ENCODE results near the gene ZDHHC11.
A peak's percentile ranks its signal among the peaks of the same experiment; 100 is the strongest.
"Not testable (repeated sequence)": the region's sequence is repeated elsewhere in the genome, so short reads cannot be mapped to it uniquely, and the experiment has no call there.

ZDHHC11 gene

DNA sequence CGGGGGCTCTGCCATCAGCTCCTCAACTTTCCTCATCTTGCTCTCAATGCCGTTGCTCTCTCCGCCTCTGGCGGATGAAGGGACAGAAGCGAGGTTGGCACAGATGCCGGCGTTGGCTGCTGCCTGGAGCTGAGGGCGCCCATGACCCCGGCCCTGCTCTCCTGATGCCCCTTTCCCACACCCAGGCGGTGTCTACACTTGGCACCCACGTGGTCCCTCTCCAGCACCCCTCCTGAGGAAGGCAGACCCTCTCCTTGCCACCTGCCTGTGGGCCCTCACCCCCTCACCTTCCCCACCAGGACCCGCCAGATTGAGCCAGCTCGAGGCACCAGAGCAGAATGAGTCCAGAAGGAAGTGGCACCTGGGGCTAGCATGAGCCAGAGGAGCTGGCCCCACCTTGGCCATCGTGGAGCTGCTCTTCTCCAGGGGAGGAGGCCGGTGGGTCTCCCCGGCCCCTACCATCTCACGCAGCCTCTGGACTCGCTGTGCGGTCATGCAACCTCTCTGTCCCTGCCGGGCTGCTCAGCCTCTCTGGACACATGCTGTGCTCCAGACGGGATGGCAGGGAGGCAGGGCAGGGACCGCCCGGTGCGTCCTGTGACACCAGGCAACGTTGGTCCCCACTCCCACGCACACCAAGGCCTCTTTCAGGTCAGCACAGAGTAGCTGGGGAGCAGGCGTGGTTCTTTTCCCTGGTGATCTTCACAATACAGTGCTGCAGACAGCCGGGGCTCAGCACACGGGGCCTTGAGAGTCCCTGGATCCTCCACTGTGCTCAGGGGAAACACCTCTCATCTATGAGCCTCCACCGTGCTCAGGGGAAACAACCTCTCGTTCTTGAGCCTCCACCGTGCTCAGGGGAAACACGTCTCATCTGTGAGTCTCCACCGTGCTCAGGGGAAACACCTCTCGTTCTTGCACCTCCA lies 4.8 kb downstream of the ZDHHC11 start:
- H2BK5ac ChIP-seq (ENCODE audit: low read depth, low read length, poor library complexity); H2AFZ ChIP-seq (ENCODE audit: insufficient read depth, low read length, poor library complexity); H2AK5ac ChIP-seq (ENCODE audit: low read length); H3K9me3 ChIP-seq (ENCODE audit: insufficient read depth, low read depth, low read length); H3K27me3 ChIP-seq (ENCODE audit: insufficient read depth, low read length); H3K18ac ChIP-seq (ENCODE audit: low read length); H4K8ac ChIP-seq (ENCODE audit: low read depth, low read length); H3K14ac ChIP-seq (ENCODE audit: low read length); H3K4ac ChIP-seq (ENCODE audit: low read depth, low read length); H2BK12ac ChIP-seq (ENCODE audit: low read length); H3K23ac ChIP-seq (ENCODE audit: low read length); H3K79me2 ChIP-seq (ENCODE audit: control insufficient read depth, insufficient read depth, low read length, poor library complexity); H2BK120ac ChIP-seq (ENCODE audit: insufficient read depth, low read length, poor library complexity); H4K12ac ChIP-seq (ENCODE audit: low read depth, low read length); H3K4me2 ChIP-seq (ENCODE audit: low read length); H3K79me1 ChIP-seq (ENCODE audit: low read length); H3K9ac ChIP-seq (ENCODE audit: low read length); H3K4me1 ChIP-seq (ENCODE audit: control insufficient read depth in 1 of 2, insufficient read depth in 2 of 2, low read length in 2 of 2); H4K91ac ChIP-seq (ENCODE audit: low read depth, low read length); H3K27ac ChIP-seq (ENCODE audit: low read depth, low read length); H3K4me3 ChIP-seq (ENCODE audit: low read depth, low read length); DNase-seq: not testable (repeated sequence)
- peaks cover 3 to 10% of the 10 kb centered on the region in 2 experiments for H3K36me3 ChIP-seq (ENCODE audit: control insufficient read depth in 1 of 2, insufficient read depth in 2 of 2, low read length in 2 of 2)
- no CpG with 5 or more reads among the region's 35 CpGs for WGBS (ENCODE audit: extremely low coverage, insufficient coverage, insufficient read length)

DNA sequence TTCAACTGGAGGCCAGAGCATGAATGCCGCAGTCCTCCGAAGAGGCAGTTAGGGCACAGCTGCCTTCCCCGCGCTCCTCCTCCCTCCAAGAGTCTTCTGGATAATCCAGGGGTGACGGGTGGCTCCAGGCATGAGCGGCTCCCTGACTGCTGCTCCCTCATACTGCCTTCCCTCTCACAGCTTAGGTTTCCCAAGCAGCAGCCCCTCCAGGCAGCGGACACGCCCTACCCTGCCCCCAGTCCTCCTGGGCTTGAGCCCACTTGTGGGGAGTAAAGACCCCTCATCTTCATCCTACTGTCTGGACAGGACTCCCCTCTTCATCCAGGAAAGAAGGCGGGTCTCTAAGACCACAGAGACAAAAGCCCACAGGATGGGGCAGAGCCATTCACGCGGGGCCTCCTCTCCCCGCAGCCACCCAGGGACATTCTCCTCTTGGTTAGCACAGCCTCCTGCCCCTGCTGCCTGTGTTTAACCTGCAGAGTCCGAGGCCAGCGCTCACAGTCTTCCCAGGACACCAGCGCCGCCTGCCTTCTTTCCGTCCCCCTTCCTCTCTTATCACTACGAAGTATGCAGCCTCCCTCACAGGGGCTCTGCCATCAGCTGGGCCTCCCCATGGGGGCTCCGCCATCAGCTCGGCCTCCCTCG lies 5.6 kb downstream of the ZDHHC11 start:
- no CpG with 5 or more reads among the region's 21 CpGs for WGBS (ENCODE audit: extremely low coverage, insufficient coverage, insufficient read length)
- H3K4me2 ChIP-seq (ENCODE audit: low read length); H3K27me3 ChIP-seq (ENCODE audit: insufficient read depth, low read length); H3K9me3 ChIP-seq (ENCODE audit: insufficient read depth, low read depth, low read length); DNase-seq; H3K4ac ChIP-seq (ENCODE audit: low read depth, low read length); H3K79me2 ChIP-seq (ENCODE audit: control insufficient read depth, insufficient read depth, low read length, poor library complexity); H4K12ac ChIP-seq (ENCODE audit: low read depth, low read length); H3K18ac ChIP-seq (ENCODE audit: low read length); H2BK120ac ChIP-seq (ENCODE audit: insufficient read depth, low read length, poor library complexity); H4K8ac ChIP-seq (ENCODE audit: low read depth, low read length); H3K4me3 ChIP-seq (ENCODE audit: low read depth, low read length); H2AK5ac ChIP-seq (ENCODE audit: low read length); H3K27ac ChIP-seq (ENCODE audit: low read depth, low read length); H2BK12ac ChIP-seq (ENCODE audit: low read length); H4K91ac ChIP-seq (ENCODE audit: low read depth, low read length); H3K4me1 ChIP-seq (ENCODE audit: control insufficient read depth in 1 of 2, insufficient read depth in 2 of 2, low read length in 2 of 2); H3K14ac ChIP-seq (ENCODE audit: low read length); H2BK5ac ChIP-seq (ENCODE audit: low read depth, low read length, poor library complexity); H3K79me1 ChIP-seq (ENCODE audit: low read length); H3K23ac ChIP-seq (ENCODE audit: low read length); H2AFZ ChIP-seq (ENCODE audit: insufficient read depth, low read length, poor library complexity): not testable (repeated sequence)
- peaks cover 3 to 13% of the 10 kb centered on the region in 2 experiments for H3K36me3 ChIP-seq (ENCODE audit: control insufficient read depth in 1 of 2, insufficient read depth in 2 of 2, low read length in 2 of 2)
- H3K9ac ChIP-seq (ENCODE audit: low read length), result peak overlapping the region; percentile 43

DNA sequence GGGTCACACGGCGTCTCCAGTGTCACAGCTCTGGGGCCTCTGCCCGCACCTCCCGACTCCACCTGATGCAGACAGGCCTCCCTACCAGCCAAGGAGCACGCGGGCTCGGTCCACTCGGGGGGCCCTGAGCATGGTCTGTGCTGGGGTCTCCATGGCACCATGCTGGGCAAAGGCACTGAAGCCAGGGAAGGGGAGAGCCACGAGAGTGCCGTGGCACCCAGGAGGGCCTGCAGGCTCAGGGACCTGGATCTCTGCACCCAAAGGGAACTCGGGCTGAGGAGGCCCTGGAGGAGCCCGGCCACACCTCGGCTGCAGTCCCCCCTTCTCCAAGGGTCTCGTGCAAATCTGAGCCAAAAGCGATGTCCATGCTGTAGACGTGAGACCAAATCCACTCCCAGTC lies 6.4 kb downstream of the ZDHHC11 start:
- H4K12ac ChIP-seq (ENCODE audit: low read depth, low read length); H3K9ac ChIP-seq (ENCODE audit: low read length); H2AFZ ChIP-seq (ENCODE audit: insufficient read depth, low read length, poor library complexity); H3K79me2 ChIP-seq (ENCODE audit: control insufficient read depth, insufficient read depth, low read length, poor library complexity); H3K27ac ChIP-seq (ENCODE audit: low read depth, low read length); H3K9me3 ChIP-seq (ENCODE audit: insufficient read depth, low read depth, low read length); H2BK5ac ChIP-seq (ENCODE audit: low read depth, low read length, poor library complexity); DNase-seq; H3K18ac ChIP-seq (ENCODE audit: low read length); H2BK12ac ChIP-seq (ENCODE audit: low read length); H3K4me1 ChIP-seq (ENCODE audit: control insufficient read depth in 1 of 2, insufficient read depth in 2 of 2, low read length in 2 of 2); H2BK120ac ChIP-seq (ENCODE audit: insufficient read depth, low read length, poor library complexity); H3K23ac ChIP-seq (ENCODE audit: low read length); H4K91ac ChIP-seq (ENCODE audit: low read depth, low read length); H3K79me1 ChIP-seq (ENCODE audit: low read length); H4K8ac ChIP-seq (ENCODE audit: low read depth, low read length); H2AK5ac ChIP-seq (ENCODE audit: low read length); H3K4me2 ChIP-seq (ENCODE audit: low read length); H3K4ac ChIP-seq (ENCODE audit: low read depth, low read length); H3K4me3 ChIP-seq (ENCODE audit: low read depth, low read length); H3K14ac ChIP-seq (ENCODE audit: low read length); H3K27me3 ChIP-seq (ENCODE audit: insufficient read depth, low read length): not testable (repeated sequence)
- H3K36me3 ChIP-seq (ENCODE audit: control insufficient read depth in 1 of 2, insufficient read depth in 2 of 2, low read length in 2 of 2), result peaks cover 1 to 15% of the 10 kb centered on the region in 2 experiments
- WGBS (ENCODE audit: extremely low coverage, insufficient coverage, insufficient read length), result no CpG with 5 or more reads among the region's 16 CpGs

DNA sequence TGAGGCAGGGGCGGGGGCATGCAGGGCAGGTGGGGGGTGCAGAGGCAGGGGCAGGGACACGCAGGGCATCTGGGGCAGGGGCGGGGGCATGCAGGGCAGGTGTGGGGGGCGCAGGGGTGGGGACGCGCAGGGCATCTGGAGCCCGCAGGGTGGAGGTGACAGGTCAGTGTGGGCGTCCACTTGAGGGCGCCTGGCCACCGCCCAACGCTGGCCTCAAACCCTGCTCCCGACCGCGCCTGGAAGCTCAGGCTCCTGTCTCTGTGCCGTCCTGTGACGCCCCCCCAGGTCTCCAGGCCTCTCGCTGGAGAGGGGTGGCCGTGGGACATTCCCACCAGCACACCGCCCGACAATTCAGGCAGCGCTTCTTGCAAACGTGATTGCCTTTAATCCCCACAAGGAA lies 6.9 kb downstream of the ZDHHC11 start:
- not testable (repeated sequence) for H3K9ac ChIP-seq (ENCODE audit: low read length); H3K14ac ChIP-seq (ENCODE audit: low read length); H2BK12ac ChIP-seq (ENCODE audit: low read length); H4K91ac ChIP-seq (ENCODE audit: low read depth, low read length); H3K4me3 ChIP-seq (ENCODE audit: low read depth, low read length); H4K12ac ChIP-seq (ENCODE audit: low read depth, low read length); H2BK5ac ChIP-seq (ENCODE audit: low read depth, low read length, poor library complexity); H2AK5ac ChIP-seq (ENCODE audit: low read length); H3K27me3 ChIP-seq (ENCODE audit: insufficient read depth, low read length); H2BK120ac ChIP-seq (ENCODE audit: insufficient read depth, low read length, poor library complexity); H3K4me1 ChIP-seq (ENCODE audit: control insufficient read depth in 1 of 2, insufficient read depth in 2 of 2, low read length in 2 of 2); H3K27ac ChIP-seq (ENCODE audit: low read depth, low read length); H3K79me2 ChIP-seq (ENCODE audit: control insufficient read depth, insufficient read depth, low read length, poor library complexity); H3K9me3 ChIP-seq (ENCODE audit: insufficient read depth, low read depth, low read length); H3K4me2 ChIP-seq (ENCODE audit: low read length); H3K23ac ChIP-seq (ENCODE audit: low read length); H3K79me1 ChIP-seq (ENCODE audit: low read length); H2AFZ ChIP-seq (ENCODE audit: insufficient read depth, low read length, poor library complexity); DNase-seq; H3K18ac ChIP-seq (ENCODE audit: low read length); H4K8ac ChIP-seq (ENCODE audit: low read depth, low read length); H3K4ac ChIP-seq (ENCODE audit: low read depth, low read length)
- no CpG with 5 or more reads among the region's 22 CpGs for WGBS (ENCODE audit: extremely low coverage, insufficient coverage, insufficient read length)
- H3K36me3 ChIP-seq (ENCODE audit: control insufficient read depth in 1 of 2, insufficient read depth in 2 of 2, low read length in 2 of 2), result peaks cover 1 to 15% of the 10 kb centered on the region in 2 experiments
